H9 (cell line): ENCODE results near the gene CACNA2D4. TPM values are rescaled to one million over a fixed set of nuclear protein-coding genes. Genes with fewer than 3 reads are reported as not detected.

ENCODE experiments used
- DNase-seq: peaks from one replicate; pipeline ENCODE4 v3.0.0-alpha.2; 2017
- H2AFZ ChIP-seq: one replicate; pipeline ENCODE4 v1.6.1; 2013; ENCODE audit warnings: mild to moderate bottlenecking, low read length, control low read depth, moderate library complexity
- H2AK5ac ChIP-seq: 2 replicates; pipeline ENCODE4 v1.6.1; 2013; ENCODE audit warnings: low read length, control low read depth, mixed read lengths; ENCODE audit not compliant: insufficient read length
- H2BK120ac ChIP-seq: one replicate; pipeline ENCODE4 v1.6.1; 2013; ENCODE audit warnings: low read depth, mild to moderate bottlenecking, low read length, control low read depth, inconsistent platforms; ENCODE audit not compliant: poor library complexity, severe bottlenecking
- H2BK12ac ChIP-seq: 2 replicates; pipeline ENCODE4 v1.6.1; 2013; ENCODE audit warnings: low read length, control low read depth, mixed read lengths, low read depth; ENCODE audit not compliant: insufficient read length
- H2BK15ac ChIP-seq: 2 replicates; pipeline ENCODE4 v1.6.1; 2013; ENCODE audit warnings: low read depth, low read length, control low read depth
- H2BK20ac ChIP-seq: one replicate; pipeline ENCODE4 v1.6.1; 2013; ENCODE audit warnings: low read depth, mild to moderate bottlenecking, low read length, control low read depth, inconsistent platforms; ENCODE audit not compliant: poor library complexity, severe bottlenecking
- H2BK5ac ChIP-seq: 2 replicates; pipeline ENCODE4 v1.6.1; 2013; ENCODE audit warnings: low read length, control low read depth, mixed read lengths; ENCODE audit not compliant: insufficient read length
- H3K14ac ChIP-seq: 2 replicates; pipeline ENCODE4 v1.6.1; 2013; ENCODE audit warnings: low read length, control low read depth; ENCODE audit not compliant: insufficient read depth
- H3K18ac ChIP-seq: 2 replicates; pipeline ENCODE4 v1.6.1; 2013; ENCODE audit warnings: low read depth, mild to moderate bottlenecking, mixed read lengths, low read length, control low read depth; ENCODE audit not compliant: insufficient read length
- H3K23ac ChIP-seq: 2 replicates; pipeline ENCODE4 v1.6.1; 2013; ENCODE audit warnings: low read length, control low read depth, mixed read lengths, low read depth; ENCODE audit not compliant: insufficient read length
- H3K23me2 ChIP-seq: 2 replicates; pipeline ENCODE4 v1.6.1; 2013; ENCODE audit warnings: low read depth, mild to moderate bottlenecking, mixed read lengths, low read length, control low read depth; ENCODE audit not compliant: insufficient read length, poor library complexity, severe bottlenecking
- H3K27ac ChIP-seq: 2 replicates; pipeline ENCODE4 v1.5.1; 2013; ENCODE audit warnings: low read length, control low read depth, mixed read lengths, low read depth; ENCODE audit not compliant: insufficient read length
- H3K27me3 ChIP-seq: 2 replicates; pipeline ENCODE4 v1.6.1; 2013; ENCODE audit warnings: low read length, control low read depth, inconsistent platforms; ENCODE audit not compliant: insufficient read depth
- H3K4ac ChIP-seq: 2 replicates; pipeline ENCODE4 v1.6.1; 2013; ENCODE audit warnings: low read depth, mild to moderate bottlenecking, control low read depth, inconsistent platforms, low read length, moderate library complexity
- H3K4me1 ChIP-seq: 2 replicates; pipeline ENCODE4 v1.6.1; 2013; ENCODE audit warnings: low read length, control low read depth, inconsistent platforms; ENCODE audit not compliant: insufficient read depth
- H3K4me2 ChIP-seq: 2 replicates; pipeline ENCODE4 v1.6.1; 2013; ENCODE audit warnings: low read length, control low read depth, mixed read lengths; ENCODE audit not compliant: insufficient read length, insufficient read depth
- H3K56ac ChIP-seq: 2 replicates; pipeline ENCODE4 v1.6.1; 2013; ENCODE audit warnings: low read depth, mild to moderate bottlenecking, mixed read lengths, low read length, control low read depth; ENCODE audit not compliant: insufficient read length
- H3K79me1 ChIP-seq: 2 replicates; pipeline ENCODE4 v1.6.1; 2013; ENCODE audit warnings: low read depth, mild to moderate bottlenecking, moderate library complexity, low read length, control low read depth, inconsistent platforms; ENCODE audit not compliant: insufficient read depth, poor library complexity, severe bottlenecking
- H3K79me2 ChIP-seq: 2 replicates; pipeline ENCODE4 v1.6.1; 2013; ENCODE audit warnings: low read length, control low read depth, inconsistent platforms; ENCODE audit not compliant: insufficient read depth
- H3K9ac ChIP-seq: 2 replicates; pipeline ENCODE4 v1.6.1; 2013; ENCODE audit warnings: low read length, control low read depth, mixed read lengths; ENCODE audit not compliant: insufficient read length; ENCODE audit errors: extremely low read depth
- H3K9me3 ChIP-seq: one replicate; pipeline ENCODE4 v1.6.1; 2013; ENCODE audit warnings: low read depth, low read length, inconsistent platforms; ENCODE audit not compliant: control insufficient read depth
- H3T11ph ChIP-seq: one replicate; pipeline ENCODE4 v1.6.1; 2013; ENCODE audit warnings: mild to moderate bottlenecking, low read length, control low read depth, inconsistent platforms
- H4K20me1 ChIP-seq: one replicate; pipeline ENCODE4 v1.6.1; 2013; ENCODE audit not compliant: control insufficient read depth, insufficient read length, insufficient read depth
- H4K5ac ChIP-seq: 2 replicates; pipeline ENCODE4 v1.6.1; 2013; ENCODE audit warnings: low read depth, mild to moderate bottlenecking, mixed read lengths, low read length, control low read depth; ENCODE audit not compliant: insufficient read length
- H4K8ac ChIP-seq: replicated peaks from 2 replicates; pipeline ENCODE4 v1.6.1; 2013; ENCODE audit warnings: low read length, control low read depth, mixed read lengths, low read depth; ENCODE audit not compliant: insufficient read length
- H4K91ac ChIP-seq: 2 replicates; pipeline ENCODE4 v1.6.1; 2013; ENCODE audit warnings: low read depth, mild to moderate bottlenecking, moderate library complexity, mixed read lengths, low read length, control low read depth; ENCODE audit not compliant: insufficient read length
- H3K27ac Mint-ChIP-seq, 3 experiments: 2 replicates in 2 of 3; 3 replicates in 1 of 3; pipeline ENCODE4 v1.8.0; 2020 to 2021; ENCODE audit warnings: mixed read lengths in 3 of 3, mild to moderate bottlenecking in 1 of 3, moderate library complexity in 1 of 3
- H3K27me3 Mint-ChIP-seq: 2 replicates; pipeline ENCODE4 v1.8.0; 2021; ENCODE audit warnings: low read depth, mild to moderate bottlenecking, moderate library complexity, mixed read lengths
- H3K36me3 Mint-ChIP-seq, 3 experiments: 2 replicates in 2 of 3; 3 replicates in 1 of 3; pipeline ENCODE4 v1.8.0; 2020 to 2021; ENCODE audit warnings: low read depth in 3 of 3, mixed read lengths in 3 of 3; ENCODE audit not compliant: insufficient read depth in 1 of 3
- H3K4me1 Mint-ChIP-seq, 2 experiments: 2 replicates each; pipeline ENCODE4 v1.8.0; 2020; ENCODE audit warnings: mixed read lengths in 2 of 2
- H3K4me3 Mint-ChIP-seq, 2 experiments: 2 replicates in 1 of 2; 3 replicates in 1 of 2; pipeline ENCODE4 v1.8.0; 2020 to 2021; ENCODE audit warnings: mild to moderate bottlenecking in 2 of 2, mixed read lengths in 2 of 2, moderate library complexity in 1 of 2
- H3K9me3 Mint-ChIP-seq, 2 experiments: 2 replicates in 1 of 2; 3 replicates in 1 of 2; pipeline ENCODE4 v1.8.0; 2020; ENCODE audit warnings: mild to moderate bottlenecking in 2 of 2, mixed read lengths in 2 of 2, moderate library complexity in 1 of 2
- CTCF ChIP-seq: fragments of 200-600 bp; sonication (generic); conservative IDR thresholded peaks from 3 replicates; pipeline ENCODE4 v1.8.0; 2021; ENCODE audit warnings: antibody characterized with exemption, mild to moderate bottlenecking
- WGBS: extraction: QIAGEN DNeasy Blood & Tissue Kit; methylation state at CpG from one replicate; pipeline ENCODE4 v1.1.7; 2013; ENCODE audit warnings: missing lambda C conversion rate, low lambda C conversion rate, mixed read lengths; ENCODE audit not compliant: insufficient read length; ENCODE audit errors: extremely low coverage; 5-methylcytosine and 5-hydroxymethylcytosine counted together
- total RNA-seq: library from RNA; stranded (reverse); gene quantifications from 2 replicates; pipeline ENCODE4 v1.2.1, GENCODE V29; 2021

Gene CACNA2D4
- total RNA-seq, 1 experiment from 2014 or later, result 0.79 TPM

- Histone ChIP-seq H4K20me1 (no peaks in the 10 kb centered on the region), H3K9me3 (no peaks in the 10 kb centered on the region), H4K8ac (no peak overlapping the region), H2BK20ac (no peak overlapping the region), H2AK5ac (no peak overlapping the region), H4K5ac (no peak overlapping the region), H3K14ac (no peak overlapping the region), H3K56ac (no peak overlapping the region), H3K27me3 (no peaks in the 10 kb centered on the region), H3K18ac (no peak overlapping the region), H2BK12ac (no peak overlapping the region), H3K79me1 (no peaks in the 10 kb centered on the region), H2BK5ac (no peak overlapping the region), H3K23ac (no peak overlapping the region), H3K79me2 (no peaks in the 10 kb centered on the region), H3K9ac (no peak overlapping the region), H2AFZ (no peak overlapping the region), H3K27ac (no peak overlapping the region), H3K4me2 (no peak overlapping the region), H3T11ph (no peak overlapping the region), H2BK15ac (no peak overlapping the region), H2BK120ac (no peak overlapping the region), H3K23me2 (no peaks in the 10 kb centered on the region), H3K4me1 (no peaks in the 10 kb centered on the region), H3K4ac (no peak overlapping the region), H4K91ac (no peak overlapping the region)
- Mint-ChIP-seq H3K27ac (peak overlapping the region in 1 of 3 experiments; percentile 25; a peak in 1 of 7 replicates), H3K9me3 (no peaks in the 10 kb centered on the region), H3K36me3 (no peaks in the 10 kb centered on the region), H3K27me3 (peaks cover 4% of the 10 kb centered on the region), H3K4me3 (no peak overlapping the region), H3K4me1 (peaks cover 2 to 8% of the 10 kb centered on the region in 2 experiments; a peak in 1 of 4 replicates)
- no CpG with 5 or more reads among the region's 11 CpGs for WGBS
- TF ChIP-seq CTCF, result no peak
- DNase-seq, result peak; percentile 19
These were observed 8.7 kb upstream of the CACNA2D4 start for GRCh38 chr12:1927051-1927680.
